ENCODE measurements around the gene FAM9C. TPM values are rescaled to one million over a fixed set of nuclear protein-coding genes. Genes with fewer than 3 reads are reported as not detected.
"Not testable (repeated sequence)": the region's sequence is repeated elsewhere in the genome, so short reads cannot be mapped to it uniquely, and the experiment has no call there.

FAM9C gene
- total RNA-seq, 4 donors from 2014 or later = 0.11 TPM; not detected in 3

GRCh38 chrX:13090339-13091110 lies 46.1 kb upstream of the FAM9C start:
- H3K9me3 ChIP-seq = no peaks in the 10 kb centered on the region
- no peak overlapping the region for H3K27ac ChIP-seq
- no peak for DNase-seq
- H3K27me3 ChIP-seq = no peaks in the 10 kb centered on the region
- 59 to 62% methylated on average over 12 to 13 of the region's 14 CpGs for WGBS, 2 donors
- no peak for TF ChIP-seq POLR2A (IDR thresholded peaks at IDR 0.05)
- no peak for TF ChIP-seq CTCF (IDR thresholded peaks at IDR 0.05)
- no peaks in the 10 kb centered on the region for H3K36me3 ChIP-seq
- no peak overlapping the region for H3K4me3 ChIP-seq (replicated peaks in 1 of 3)
- no peaks in the 10 kb centered on the region for H3K4me1 ChIP-seq
- intact Hi-C loops (cut with DNase I) = no loop called here

GRCh38 chrX:13090027-13090338 lies 45.6 kb upstream of the FAM9C start:
- Histone ChIP-seq H3K36me3 (no peaks in the 10 kb centered on the region), H3K4me1 (no peaks in the 10 kb centered on the region), H3K4me3 (replicated peaks in 1 of 3) (no peak overlapping the region), H3K9me3 (no peaks in the 10 kb centered on the region), H3K27me3 (no peaks in the 10 kb centered on the region), H3K27ac (no peak overlapping the region)
- intact Hi-C loops (cut with DNase I) = no loop called here
- TF ChIP-seq CTCF (IDR thresholded peaks at IDR 0.05) = no peak
- no peak for TF ChIP-seq POLR2A (IDR thresholded peaks at IDR 0.05)
- WGBS, 2 donors = 71 to 88% methylated on average over 1 of the region's 1 CpG
- DNase-seq = no peak

GRCh38 chrX:13088156-13088487 lies 43.7 kb upstream of the FAM9C start:
- WGBS, 2 donors = 96 to 97% methylated on average over 5 of the region's 5 CpGs
- H3K4me1 ChIP-seq = no peaks in the 10 kb centered on the region
- no peak overlapping the region for H3K27ac ChIP-seq
- H3K27me3 ChIP-seq = no peaks in the 10 kb centered on the region
- intact Hi-C loops (cut with DNase I) = no loop called here
- no peak for TF ChIP-seq CTCF (IDR thresholded peaks at IDR 0.05)
- no peak for TF ChIP-seq POLR2A (IDR thresholded peaks at IDR 0.05)
- H3K4me3 ChIP-seq (replicated peaks in 1 of 3) = no peak overlapping the region
- no peaks in the 10 kb centered on the region for H3K36me3 ChIP-seq
- H3K9me3 ChIP-seq = no peaks in the 10 kb centered on the region
- DNase-seq = no peak

GRCh38 chrX:13087322-13088155 lies 43.1 kb upstream of the FAM9C start:
- H3K4me3 ChIP-seq (replicated peaks in 1 of 3) = no peak overlapping the region
- no peaks in the 10 kb centered on the region for H3K36me3 ChIP-seq
- TF ChIP-seq CTCF (IDR thresholded peaks at IDR 0.05) (no peak), POLR2A (IDR thresholded peaks at IDR 0.05) (no peak)
- WGBS, 2 donors = 82 to 87% methylated on average over 9 of the region's 10 CpGs
- no peak for DNase-seq
- intact Hi-C loops (cut with DNase I) = no loop called here
- H3K9me3 ChIP-seq = no peaks in the 10 kb centered on the region
- no peaks in the 10 kb centered on the region for H3K4me1 ChIP-seq
- H3K27ac ChIP-seq = no peak overlapping the region
- no peaks in the 10 kb centered on the region for H3K27me3 ChIP-seq

GRCh38 chrX:13086793-13087321 lies 42.4 kb upstream of the FAM9C start:
- H3K27me3 ChIP-seq; H3K36me3 ChIP-seq; H3K4me1 ChIP-seq; H3K27ac ChIP-seq; DNase-seq; H3K4me3 ChIP-seq (replicated peaks in 1 of 3); H3K9me3 ChIP-seq; intact Hi-C loops (cut with DNase I): not testable (repeated sequence)
- WGBS, 2 donors = 93 to 96% methylated on average over 8 of the region's 8 CpGs
